ENCODE measurements around the gene OR2Z1.

OR2Z1 gene

GRCh38 chr19:8721334-8721733 is at the start of gene OR2Z1:
Gene OR2Z1, plus strand, starts transcription at chr19:8721634. Its CDS starts 9,395 bp downstream, at chr19:8731029.
- DNase-seq (ENCODE audit: low read depth): no peak

GRCh38 chr19:8673276-8673891 is 48.0 kb upstream of the OR2Z1 start:
- DNase-seq (ENCODE audit: low read depth): no peak

GRCh38 chr19:8675066-8675465 is 46.4 kb upstream of the OR2Z1 start:
- no peak for DNase-seq (ENCODE audit: low read depth)

- DNase-seq (ENCODE audit: low read depth): no peak
Observed at GRCh38 chr19:8678244-8678807, 43.1 kb upstream of the OR2Z1 start.

- no peak for DNase-seq (ENCODE audit: low read depth)
Observed at GRCh38 chr19:8680676-8681344, 40.6 kb upstream of the OR2Z1 start.

GRCh38 chr19:8681345-8682029 is 39.9 kb upstream of the OR2Z1 start:
- no peak for DNase-seq (ENCODE audit: low read depth)

GRCh38 chr19:8682472-8682871 is 39.0 kb upstream of the OR2Z1 start:
- DNase-seq (ENCODE audit: low read depth): no peak

- DNase-seq (ENCODE audit: low read depth): no peak
Observed at GRCh38 chr19:8682931-8683330, 38.5 kb upstream of the OR2Z1 start.

GRCh38 chr19:8684001-8684902 is 37.2 kb upstream of the OR2Z1 start:
- DNase-seq (ENCODE audit: low read depth): no peak

- no peak for DNase-seq (ENCODE audit: low read depth)
Observed at GRCh38 chr19:8686549-8686948, 34.9 kb upstream of the OR2Z1 start.

- no peak for DNase-seq (ENCODE audit: low read depth)
Observed at GRCh38 chr19:8688930-8689329, 32.5 kb upstream of the OR2Z1 start.

- DNase-seq (ENCODE audit: low read depth): no peak
Observed at GRCh38 chr19:8690753-8691539, 30.5 kb upstream of the OR2Z1 start.

- DNase-seq (ENCODE audit: low read depth): no peak
Observed at GRCh38 chr19:8695501-8695900, 25.9 kb upstream of the OR2Z1 start.

- no peak for DNase-seq (ENCODE audit: low read depth)
Observed at GRCh38 chr19:8695911-8696310, 25.5 kb upstream of the OR2Z1 start.

GRCh38 chr19:8696993-8697392 is 24.4 kb upstream of the OR2Z1 start:
- no peak for DNase-seq (ENCODE audit: low read depth)

GRCh38 chr19:8697671-8698432 is 23.6 kb upstream of the OR2Z1 start:
- DNase-seq (ENCODE audit: low read depth): no peak

GRCh38 chr19:8698433-8699063 is 22.9 kb upstream of the OR2Z1 start, which contains the start of gene ACTL9:
Gene ACTL9, minus strand, starts transcription at chr19:8698795. Its CDS starts 94 bp downstream, at chr19:8698701.
- DNase-seq (ENCODE audit: low read depth): no peak

GRCh38 chr19:8699908-8700307 is 21.5 kb upstream of the OR2Z1 start:
- DNase-seq (ENCODE audit: low read depth): no peak

GRCh38 chr19:8700956-8701355 is 20.5 kb upstream of the OR2Z1 start:
- no peak for DNase-seq (ENCODE audit: low read depth)

- DNase-seq (ENCODE audit: low read depth): no peak
Observed at GRCh38 chr19:8702350-8702749, 19.1 kb upstream of the OR2Z1 start.
